ENCODE measurements around the gene TRMT1. TPM values are rescaled to one million over a fixed set of nuclear protein-coding genes. Genes with fewer than 3 reads are reported as not detected.

The TRMT1 gene
- total and polyA plus RNA-seq, 2 of the 8 experiments (the other 6 are each of a cell fraction or from before 2014, with no cell fraction given), result 77.4 to 99.3 TPM

GRCh38 chr19:13083627-13084026, 32.9 kb downstream of the TRMT1 start:
- Histone ChIP-seq H4K5ac (ENCODE audit: insufficient read length, low read depth, low read length) (no peak overlapping the region), H2BK15ac (ENCODE audit: low read length) (peak overlapping the region; percentile 5; the same call in 1 of the 2 replicates), H4K8ac (ENCODE audit: extremely low read depth, insufficient read depth, low read length) (no peak overlapping the region), H3K4me3 (ENCODE audit: extremely low read depth in 1 of 4, insufficient read depth in 2 of 4, low read depth in 3 of 4, low read length in 4 of 4) (no peak overlapping the region), H4K20me1 (replicated peaks in 1 of 2; ENCODE audit: control insufficient read depth in 1 of 2, insufficient read depth in 2 of 2, low read length in 2 of 2) (no peaks in the 10 kb centered on the region), H4K91ac (replicated peaks; ENCODE audit: insufficient read length, low read length) (no peak overlapping the region), H3K23ac (ENCODE audit: insufficient read length) (no peak overlapping the region), H3K23me2 (ENCODE audit: low read depth, low read length) (no peaks in the 10 kb centered on the region), H3K9me3 (ENCODE audit: insufficient read depth in 2 of 2, low read depth in 1 of 2, low read length in 1 of 2) (no peaks in the 10 kb centered on the region), H2BK20ac (ENCODE audit: low read length) (no peak overlapping the region), H2BK5ac (ENCODE audit: low read depth, low read length) (no peak overlapping the region), H3K4ac (replicated peaks; ENCODE audit: insufficient read length, low read depth, low read length) (no peak overlapping the region), H3K18ac (ENCODE audit: extremely low read depth, low read length) (no peak overlapping the region), H2BK120ac (replicated peaks; ENCODE audit: low read depth, low read length) (no peak overlapping the region), H3K79me1 (ENCODE audit: low read depth, low read length) (no peaks in the 10 kb centered on the region), H2BK12ac (ENCODE audit: low read depth, low read length) (no peak overlapping the region), H3K79me2 (ENCODE audit: control insufficient read depth in 1 of 2, insufficient read depth in 2 of 2, low read length in 2 of 2) (no peaks in the 10 kb centered on the region), H3K9ac (replicated peaks in 1 of 4; ENCODE audit: extremely low read depth in 1 of 4, low read depth in 3 of 4, low read length in 3 of 4) (no peak overlapping the region), H3K27me3 (replicated peaks in 1 of 4; ENCODE audit: control insufficient read depth in 3 of 4, extremely low read depth in 1 of 4, insufficient read depth in 3 of 4, low read length in 3 of 4) (peaks cover 0 to 10% (median 7%) of the 10 kb centered on the region in 4 experiments; a peak in 3 of 7 replicates), H2AFZ (ENCODE audit: low read length) (no peak overlapping the region), H3K4me1 (replicated peaks in 1 of 4; ENCODE audit: control insufficient read depth in 3 of 4, insufficient read depth in 4 of 4, low read length in 3 of 4) (peaks cover 6 to 17% (median 10%) of the 10 kb centered on the region in 4 experiments), H3K14ac (ENCODE audit: insufficient read length) (no peak overlapping the region), H3K27ac (ENCODE audit: low read depth, low read length) (no peak overlapping the region), H2AK5ac (ENCODE audit: low read depth, low read length) (no peak overlapping the region), H3K56ac (replicated peaks; ENCODE audit: insufficient read length, low read depth, low read length) (no peak overlapping the region), H3K36me3 (ENCODE audit: control insufficient read depth in 2 of 4, insufficient read depth in 4 of 4, low read length in 3 of 4) (no peaks in the 10 kb centered on the region), H3K4me2 (ENCODE audit: insufficient read depth in 1 of 2, low read depth in 2 of 2, low read length in 2 of 2) (no peak overlapping the region)
- ChIA-PET CTCF (ENCODE audit: partially characterized antibody) (interaction anchor here (0.8 to 48.8 kb wide), 12 partner anchors 9 to 118 kb away, joined by 3 to 1145 read pairs (median 9); no protein-coding TSS in a partner anchor), POLR2A (ENCODE audit: partially characterized antibody) (interaction anchor here (1.1 to 2.0 kb wide), 4 partner anchors 8 to 127 kb away, joined by 4 to 8 read pairs (median 4); partner anchors contain the start of gene GADD45GIP1)
- TF ChIP-seq NRF1 (IDR thresholded peaks at IDR 0.05; ENCODE audit: low read depth, low read length) (no peak), HDAC2 (IDR thresholded peaks at IDR 0.05; ENCODE audit: borderline replicate concordance in 1 of 2, low read depth in 2 of 2, low read length in 2 of 2) (no peak), TAF1 (IDR thresholded peaks at IDR 0.05; ENCODE audit: low read depth, low read length) (no peak), JUN (IDR thresholded peaks at IDR 0.05; ENCODE audit: low read depth, low read length) (no peak), SP1 (IDR thresholded peaks at IDR 0.05; ENCODE audit: low read depth, low read length) (no peak), EGR1 (IDR thresholded peaks at IDR 0.05; ENCODE audit: borderline replicate concordance, low read depth, low read length) (no peak), TBP (IDR thresholded peaks at IDR 0.05; ENCODE audit: low read depth, low read length) (no peak), POU5F1 (IDR thresholded peaks at IDR 0.05; ENCODE audit: low read depth, low read length) (no peak), MAFK (IDR thresholded peaks at IDR 0.05; ENCODE audit: low read depth, low read length) (no peak), BRCA1 (IDR thresholded peaks at IDR 0.05; ENCODE audit: low read depth, low read length) (no peak), CEBPB (IDR thresholded peaks at IDR 0.05; ENCODE audit: low read depth, low read length) (no peak)
- TF ChIP-seq, protein P1, sequence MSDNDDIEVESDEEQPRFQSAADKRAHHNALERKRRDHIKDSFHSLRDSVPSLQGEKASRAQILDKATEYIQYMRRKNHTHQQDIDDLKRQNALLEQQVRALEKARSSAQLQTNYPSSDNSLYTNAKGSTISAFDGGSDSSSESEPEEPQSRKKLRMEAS (IDR thresholded peaks at IDR 0.05), result no peak
- TF ChIP-seq, protein P2, sequence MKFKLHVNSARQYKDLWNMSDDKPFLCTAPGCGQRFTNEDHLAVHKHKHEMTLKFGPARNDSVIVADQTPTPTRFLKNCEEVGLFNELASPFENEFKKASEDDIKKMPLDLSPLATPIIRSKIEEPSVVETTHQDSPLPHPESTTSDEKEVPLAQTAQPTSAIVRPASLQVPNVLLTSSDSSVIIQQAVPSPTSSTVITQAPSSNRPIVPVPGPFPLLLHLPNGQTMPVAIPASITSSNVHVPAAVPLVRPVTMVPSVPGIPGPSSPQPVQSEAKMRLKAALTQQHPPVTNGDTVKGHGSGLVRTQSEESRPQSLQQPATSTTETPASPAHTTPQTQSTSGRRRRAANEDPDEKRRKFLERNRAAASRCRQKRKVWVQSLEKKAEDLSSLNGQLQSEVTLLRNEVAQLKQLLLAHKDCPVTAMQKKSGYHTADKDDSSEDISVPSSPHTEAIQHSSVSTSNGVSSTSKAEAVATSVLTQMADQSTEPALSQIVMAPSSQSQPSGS (IDR thresholded peaks at IDR 0.05; ENCODE audit: low read length), result no peak
- FAIRE-seq (no peak), DNase-seq (ENCODE audit: low read depth in 1 of 2, low spot score in 2 of 2) (no peak)
- WGBS, 2 experiments (ENCODE audit: extremely low coverage in 1 of 2, insufficient coverage in 1 of 2, insufficient read length in 1 of 2, insufficient replicate concordance in 2 of 2, low coverage in 1 of 2, low lambda C conversion rate in 2 of 2, missing lambda C conversion rate in 1 of 2), result 92% methylated on average over 9 of the region's 9 CpGs; no CpG with 5 or more reads in 1 of the 2 experiments

Measured in H1 (cell line).